Stomach (tissue), 9 donors: ENCODE results near the gene GPR176. TPM values are rescaled to one million over a fixed set of nuclear protein-coding genes. Genes with fewer than 3 reads are reported as not detected.
"Not testable (repeated sequence)": the region's sequence is repeated elsewhere in the genome, so short reads cannot be mapped to it uniquely, and the experiment has no call there.

Experiments
- DNase-seq, 2 donors: peaks; one replicate each; pipeline versions ENCODE4 v3.0.0 to v3.0.0-alpha.2; 2013 to 2019
- H3K27ac ChIP-seq, 5 donors: fragments of 200-600 bp in 4 of 5; sonication (generic) in 4 of 5; one replicate each; pipeline ENCODE4 v1.5.1; 2013 to 2019; ENCODE audit warnings: mild to moderate bottlenecking in 1 of 5, moderate library complexity in 1 of 5
- H3K27me3 ChIP-seq, 3 donors: fragments of 200-600 bp; sonication (generic); one replicate each; pipeline ENCODE4 v1.5.1; 2017 to 2019; ENCODE audit warnings: mixed run types in 1 of 3
- H3K36me3 ChIP-seq, 4 donors: fragments of 200-600 bp; sonication (generic); 1 replicate in 3 of 4; 2 replicates in 1 of 4; pipeline ENCODE4 v1.5.1; 2016 to 2019
- H3K4me1 ChIP-seq, 4 donors: fragments of 200-600 bp; sonication (generic); one replicate each; pipeline ENCODE4 v1.5.1; 2016 to 2019
- H3K4me3 ChIP-seq, 4 donors: fragments of 200-600 bp; sonication (generic) in 3 of 4; one replicate each; pipeline ENCODE4 v1.5.1; 2016 to 2019; ENCODE audit warnings: mild to moderate bottlenecking in 1 of 4
- H3K9me3 ChIP-seq, 4 donors: fragments of 200-600 bp; sonication (generic); one replicate each; pipeline ENCODE4 v1.5.1; 2016 to 2019
- EP300 ChIP-seq: sonication (generic); formaldehyde crosslinking; IDR thresholded peaks from one replicate; pipeline ENCODE4 v1.6.1; 2017; ENCODE audit warnings: antibody characterized with exemption
- POLR2A ChIP-seq, 4 donors: fragments of 450-650 bp; IDR thresholded peaks; one replicate each; pipeline ENCODE4 v1.6.1; 2016; ENCODE audit warnings: antibody characterized with exemption in 4 of 4, control low read depth in 2 of 4, mild to moderate bottlenecking in 1 of 4, moderate library complexity in 1 of 4
- POLR2AphosphoS5 ChIP-seq, 3 donors: sonication (generic); formaldehyde crosslinking; IDR thresholded peaks; one replicate each; pipeline ENCODE4 v1.6.1; 2016; ENCODE audit warnings: antibody characterized with exemption in 3 of 3
- WGBS, 5 donors: extraction: QIAGEN DNeasy Blood & Tissue Kit in 3 of 5; methylation state at CpG; one replicate each; pipeline versions ENCODE4 v1.1.5 to v1.1.7; 2013 to 2018; 5-methylcytosine and 5-hydroxymethylcytosine counted together
- intact Hi-C: fragments of 100-400 bp; cut with DNase I; formaldehyde crosslinking; loops from one replicate; pipeline ENCODE4 v1.15.1; 2023; ENCODE audit warnings: low total_unique reads
- polyA plus RNA-seq, 3 donors: library from polyadenylated mRNA; stranded (reverse); fragments of 200-250 nt; gene quantifications; one replicate each; pipeline ENCODE4 v1.2.3, GENCODE V29; 2013
- total RNA-seq, 5 donors: library from RNA; depleted of rRNA; stranded (reverse); fragments of >200 nt; gene quantifications; one replicate each; pipeline versions ENCODE4 v1.1.0 to v1.2.3, GENCODE V29; 2014 to 2016
- TF ChIP-seq, protein P1 (sequence below), 7 experiments: fragments of 450-650 bp in 4 of 7; fragments of 200-600 bp in 3 of 7; sonication (generic) in 3 of 7; IDR thresholded peaks; one replicate each; pipeline ENCODE4 v1.5.1; 2016 to 2019; ENCODE audit warnings: antibody characterized with exemption in 7 of 7, control low read depth in 2 of 7, mild to moderate bottlenecking in 1 of 7
- donor health status: healthy with polysubstance abuse.
- donor health status: Bipolar disorder and iron deficiency.
- donor health status: healthy.

GPR176 gene
- total and polyA plus RNA-seq, 8 donors = 0.29 to 10.1 (median 1.3) TPM; not detected in 1

GRCh38 chr15:39896101-39896500 lies 24.0 kb downstream of the GPR176 start:
- TF ChIP-seq, protein P1, sequence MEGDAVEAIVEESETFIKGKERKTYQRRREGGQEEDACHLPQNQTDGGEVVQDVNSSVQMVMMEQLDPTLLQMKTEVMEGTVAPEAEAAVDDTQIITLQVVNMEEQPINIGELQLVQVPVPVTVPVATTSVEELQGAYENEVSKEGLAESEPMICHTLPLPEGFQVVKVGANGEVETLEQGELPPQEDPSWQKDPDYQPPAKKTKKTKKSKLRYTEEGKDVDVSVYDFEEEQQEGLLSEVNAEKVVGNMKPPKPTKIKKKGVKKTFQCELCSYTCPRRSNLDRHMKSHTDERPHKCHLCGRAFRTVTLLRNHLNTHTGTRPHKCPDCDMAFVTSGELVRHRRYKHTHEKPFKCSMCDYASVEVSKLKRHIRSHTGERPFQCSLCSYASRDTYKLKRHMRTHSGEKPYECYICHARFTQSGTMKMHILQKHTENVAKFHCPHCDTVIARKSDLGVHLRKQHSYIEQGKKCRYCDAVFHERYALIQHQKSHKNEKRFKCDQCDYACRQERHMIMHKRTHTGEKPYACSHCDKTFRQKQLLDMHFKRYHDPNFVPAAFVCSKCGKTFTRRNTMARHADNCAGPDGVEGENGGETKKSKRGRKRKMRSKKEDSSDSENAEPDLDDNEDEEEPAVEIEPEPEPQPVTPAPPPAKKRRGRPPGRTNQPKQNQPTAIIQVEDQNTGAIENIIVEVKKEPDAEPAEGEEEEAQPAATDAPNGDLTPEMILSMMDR (IDR thresholded peaks at IDR 0.05) = no peak
- TF ChIP-seq EP300 (no peak), POLR2AphosphoS5 (IDR thresholded peaks at IDR 0.05) (no peak), POLR2A (IDR thresholded peaks at IDR 0.05) (no peak)
- Histone ChIP-seq H3K9me3 (no peaks in the 10 kb centered on the region), H3K27me3 (no peaks in the 10 kb centered on the region), H3K36me3 (no peaks in the 10 kb centered on the region), H3K4me3 (no peak overlapping the region), H3K4me1 (peaks cover 0 to 3% (median 0%) of the 10 kb centered on the region in 4 donors), H3K27ac (no peak overlapping the region)
- intact Hi-C loops = no loop called here
- WGBS, 5 donors = 95 to 98% (median 96%) methylated on average over 1 of the region's 1 CpG
- DNase-seq = no peak

- H3K4me3 ChIP-seq, H3K27ac ChIP-seq, H3K9me3 ChIP-seq, H3K36me3 ChIP-seq, intact Hi-C loops, H3K27me3 ChIP-seq, DNase-seq: not testable (repeated sequence)
- WGBS, 5 donors = 63 to 89% (median 80%) methylated on average over 2 to 3 of the region's 4 CpGs
- H3K4me1 ChIP-seq = peaks cover 4 to 23% (median 6%) of the 10 kb centered on the region in 4 donors
Observed at GRCh38 chr15:39893051-39893450, 27.0 kb downstream of the GPR176 start.

DNA sequence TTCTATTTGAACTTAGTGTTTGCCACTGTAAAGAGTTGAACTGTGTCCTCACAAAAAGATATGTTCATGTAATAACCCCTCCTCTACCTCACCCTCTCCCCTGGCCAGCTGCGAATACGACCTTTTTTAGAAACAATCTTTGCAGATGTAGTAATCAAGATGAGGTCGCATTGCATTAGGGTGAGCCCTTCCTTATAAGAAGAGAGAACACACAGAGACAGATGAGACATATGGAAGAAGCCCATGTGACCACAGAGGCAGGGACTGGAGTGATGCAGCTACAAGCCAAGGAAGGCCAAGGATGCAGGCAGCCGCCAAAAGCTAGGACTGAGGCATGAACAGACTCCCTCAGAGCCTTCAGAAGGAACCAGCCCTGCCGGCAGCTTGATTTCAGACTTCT lies 27.6 kb downstream of the GPR176 start:
- no peak for DNase-seq
- Histone ChIP-seq H3K4me3 (no peak overlapping the region), H3K27ac (no peak overlapping the region), H3K27me3 (no peaks in the 10 kb centered on the region), H3K36me3 (no peaks in the 10 kb centered on the region), H3K9me3 (no peaks in the 10 kb centered on the region), H3K4me1 (peaks cover 4 to 29% (median 9%) of the 10 kb centered on the region in 4 donors)
- TF ChIP-seq, protein P1 (IDR thresholded peaks at IDR 0.05) = no peak
- intact Hi-C loops = no loop called here
- 91 to 95% (median 92%) methylated on average over 5 of the region's 5 CpGs for WGBS, 5 donors

DNA sequence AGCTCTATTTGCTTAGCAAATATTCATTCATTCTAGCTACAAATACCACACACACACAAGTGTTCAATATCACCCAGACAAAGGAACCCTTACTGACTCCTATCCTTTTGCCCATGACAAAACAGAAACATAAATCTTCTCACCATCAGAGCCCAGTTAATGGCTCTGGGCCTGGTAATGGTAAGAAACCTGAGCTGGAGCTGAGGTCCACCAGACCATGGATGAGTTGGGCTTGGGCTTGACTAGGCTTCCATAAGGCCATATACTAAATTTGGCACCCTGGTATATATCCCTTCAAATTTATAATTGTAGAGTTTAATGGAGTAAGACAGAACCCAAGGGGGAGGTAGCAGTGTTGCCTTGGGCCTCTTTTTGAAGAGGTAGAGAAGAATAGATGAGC lies 29.4 kb downstream of the GPR176 start:
- Histone ChIP-seq H3K36me3 (no peaks in the 10 kb centered on the region), H3K9me3 (no peaks in the 10 kb centered on the region), H3K27ac (no peak overlapping the region), H3K27me3 (no peaks in the 10 kb centered on the region), H3K4me3 (no peak overlapping the region), H3K4me1 (peaks cover 4 to 30% (median 9%) of the 10 kb centered on the region in 4 donors)
- TF ChIP-seq, protein P1 (IDR thresholded peaks at IDR 0.05) = no peak
- intact Hi-C loops = no loop called here
- no peak for DNase-seq

DNA sequence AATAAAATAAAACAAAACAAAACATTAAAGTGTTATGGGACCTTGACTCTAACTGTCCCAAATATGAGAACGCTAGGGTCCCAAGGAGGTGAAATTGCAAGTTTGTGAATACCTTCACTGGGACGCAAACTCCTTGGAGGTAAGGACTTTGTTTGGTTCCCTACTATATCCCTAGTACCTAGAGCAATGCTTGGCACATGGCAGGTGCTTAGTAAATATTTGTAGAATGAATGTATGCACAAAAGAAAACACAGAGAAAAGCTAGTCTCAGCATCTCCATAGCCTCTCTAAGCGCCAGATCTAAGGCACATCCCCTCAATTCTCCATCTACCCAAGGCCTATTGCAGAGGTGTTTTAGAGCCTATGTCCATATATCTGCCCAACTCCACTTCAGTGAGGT lies 30.5 kb downstream of the GPR176 start:
- Histone ChIP-seq H3K36me3 (no peaks in the 10 kb centered on the region), H3K9me3 (no peaks in the 10 kb centered on the region), H3K27ac (no peak overlapping the region), H3K27me3 (no peaks in the 10 kb centered on the region), H3K4me3 (no peak overlapping the region), H3K4me1 (peaks cover 4 to 30% (median 9%) of the 10 kb centered on the region in 4 donors)
- DNase-seq = no peak
- 69 to 77% (median 74%) methylated on average over 3 of the region's 3 CpGs for WGBS, 5 donors
- intact Hi-C loops = no loop called here
- TF ChIP-seq POLR2A (IDR thresholded peaks at IDR 0.05) (no peak), EP300 (no peak), POLR2AphosphoS5 (IDR thresholded peaks at IDR 0.05) (no peak)
- TF ChIP-seq, protein P1 (IDR thresholded peaks at IDR 0.05) = no peak
